PC-9 (cell line): ENCODE measurements around the gene RASGRF1. TPM values are rescaled to one million over a fixed set of nuclear protein-coding genes. Genes with fewer than 3 reads are reported as not detected.

Experiments
- BruUV-seq: library from RNA; stranded (reverse); fragments of 400-500 nt; replicated peaks from 2 replicates; lab custom pipeline; 2021; lab: Mats Ljungman, UMichigan
- CTCF ChIA-PET: fragments of 300-600 bp; sonication (Branson Sonifier 250); formaldehyde crosslinking; loops from one replicate; lab custom pipeline; 2022; ENCODE audit warnings: antibody characterized with exemption; lab: Charles Lee
- POLR2A ChIA-PET: fragments of 300-600 bp; sonication (Branson Sonifier 250); formaldehyde crosslinking; loops from one replicate; lab custom pipeline; 2022; ENCODE audit warnings: antibody characterized with exemption; ENCODE audit not compliant: unreplicated experiment; lab: Charles Lee
- DNase-seq, 2 experiments: peaks; one replicate each; pipeline versions ENCODE4 v3.0.0 to v3.0.0-alpha.2; 2015 to 2022; ENCODE audit warnings: mixed read lengths in 1 of 2
- H2AFZ ChIP-seq: fragments of 200-600 bp; sonication (generic); 2 replicates; pipeline ENCODE4 v1.8.1; 2017; ENCODE audit warnings: antibody characterized with exemption
- H3F3A ChIP-seq: fragments of 200-600 bp; sonication (generic); 2 replicates; pipeline ENCODE4 v1.8.1; 2017; ENCODE audit warnings: antibody characterized with exemption, mild to moderate bottlenecking, low read depth; ENCODE audit not compliant: insufficient read depth
- H3K27ac ChIP-seq: fragments of 200-600 bp; sonication (generic); 2 replicates; pipeline ENCODE4 v1.6.1; 2016; ENCODE audit warnings: mixed run types
- H3K27me3 ChIP-seq: fragments of 200-600 bp; sonication (generic); 2 replicates; pipeline ENCODE4 v1.6.1; 2016; ENCODE audit warnings: low read depth, mixed run types; ENCODE audit not compliant: insufficient read depth
- H3K36me3 ChIP-seq: fragments of 200-600 bp; sonication (generic); 2 replicates; pipeline ENCODE4 v1.6.1; 2016; ENCODE audit warnings: low read depth, mixed run types
- H3K4me1 ChIP-seq: fragments of 200-600 bp; sonication (generic); replicated peaks from 2 replicates; pipeline ENCODE4 v1.6.1; 2016; ENCODE audit warnings: mixed run types; ENCODE audit not compliant: insufficient read depth
- H3K4me2 ChIP-seq: fragments of 200-600 bp; sonication (generic); 2 replicates; pipeline ENCODE4 v1.6.1; 2017; ENCODE audit warnings: mixed run types
- H3K4me3 ChIP-seq: fragments of 200-600 bp; sonication (generic); 2 replicates; pipeline ENCODE4 v1.6.1; 2016; ENCODE audit warnings: mixed run types
- H3K79me2 ChIP-seq: fragments of 200-600 bp; sonication (generic); 2 replicates; pipeline ENCODE4 v1.6.1; 2017; ENCODE audit warnings: low read depth, mixed run types
- H3K9me2 ChIP-seq: fragments of 200-600 bp; sonication (generic); 2 replicates; pipeline ENCODE4 v1.8.1; 2017; ENCODE audit warnings: mild to moderate bottlenecking; ENCODE audit not compliant: insufficient read depth
- H3K9me3 ChIP-seq: fragments of 200-600 bp; sonication (generic); 2 replicates; pipeline ENCODE4 v1.8.1; 2016; ENCODE audit warnings: low read depth; ENCODE audit not compliant: insufficient read depth
- H4K20me1 ChIP-seq: fragments of 200-600 bp; sonication (generic); 2 replicates; pipeline ENCODE4 v1.8.1; 2017; ENCODE audit not compliant: insufficient read depth
- CTCF ChIP-seq: fragments of 200-600 bp; sonication (generic); conservative IDR thresholded peaks from 2 replicates; pipeline ENCODE4 v1.6.1; 2017; ENCODE audit warnings: mixed run types, antibody characterized with exemption, mild to moderate bottlenecking, moderate library complexity
- EZH2 ChIP-seq: fragments of 200-600 bp; sonication (generic); IDR thresholded peaks from 2 replicates; pipeline ENCODE4 v1.8.0; 2017; ENCODE audit warnings: antibody characterized with exemption, low read depth
- intact Hi-C: fragments of 100-400 bp; cut with micrococcal nuclease; formaldehyde crosslinking; loops from one replicate; pipeline ENCODE4 v1.10.0; 2022; ENCODE audit not compliant: unreplicated experiment
- total RNA-seq: library from RNA; stranded (reverse); gene quantifications from 2 replicates; pipeline ENCODE4 v1.2.3, GENCODE V29; 2021

Gene RASGRF1
- total RNA-seq, 1 experiment from 2014 or later = 6.0 TPM

- ChIA-PET CTCF (no interaction called here), POLR2A (no interaction called here)
- H3K9me2 ChIP-seq = no peaks in the 10 kb centered on the region
- no peak overlapping the region for H2AFZ ChIP-seq
- no peaks in the 10 kb centered on the region for H3K79me2 ChIP-seq
- H3K36me3 ChIP-seq = no peaks in the 10 kb centered on the region
- no peak overlapping the region for H3K4me2 ChIP-seq
- H3K9me3 ChIP-seq = no peaks in the 10 kb centered on the region
- H3K4me3 ChIP-seq = no peak overlapping the region
- no peaks in the 10 kb centered on the region for H3K27me3 ChIP-seq
- intact Hi-C loops = no loop called here
- TF ChIP-seq EZH2 (no peak), CTCF (no peak)
- H3K27ac ChIP-seq = no peak overlapping the region
- no peaks in the 10 kb centered on the region for H3F3A ChIP-seq
- no peak for DNase-seq
- BruUV-seq = no TSS peak
- H4K20me1 ChIP-seq = no peaks in the 10 kb centered on the region
- H3K4me1 ChIP-seq = peaks cover 12% of the 10 kb centered on the region
Observed at GRCh38 chr15:79016527-79017170, 73.9 kb downstream of the RASGRF1 start.

GRCh38 chr15:79015416-79015815, 75.2 kb downstream of the RASGRF1 start:
- ChIA-PET CTCF (no interaction called here), POLR2A (no interaction called here)
- no TSS peak for BruUV-seq

GRCh38 chr15:79010278-79010677, 80.3 kb downstream of the RASGRF1 start:
- no peak for DNase-seq
- CTCF ChIA-PET = no interaction called here
- intact Hi-C loops = no loop called here

More at GRCh38 chr15:79015416-79015815, 75.2 kb downstream of the RASGRF1 start:
- no peak overlapping the region for H2AFZ ChIP-seq
- no peak overlapping the region for H3K4me3 ChIP-seq
- H3K27me3 ChIP-seq = no peaks in the 10 kb centered on the region
- intact Hi-C loops = no loop called here
- H3F3A ChIP-seq = no peaks in the 10 kb centered on the region
- H3K36me3 ChIP-seq = no peaks in the 10 kb centered on the region
- H3K9me3 ChIP-seq = no peaks in the 10 kb centered on the region
- no peaks in the 10 kb centered on the region for H3K79me2 ChIP-seq
- no peak for DNase-seq
- no peaks in the 10 kb centered on the region for H3K9me2 ChIP-seq
- no peak overlapping the region for H3K27ac ChIP-seq
- H3K4me1 ChIP-seq = peaks cover 12% of the 10 kb centered on the region
- no peak overlapping the region for H3K4me2 ChIP-seq
- TF ChIP-seq CTCF (no peak), EZH2 (no peak)
- H4K20me1 ChIP-seq = no peaks in the 10 kb centered on the region

More at GRCh38 chr15:79010278-79010677, 80.3 kb downstream of the RASGRF1 start:
- POLR2A ChIA-PET = no interaction called here
- Histone ChIP-seq H3K27ac (no peak overlapping the region), H3K4me2 (no peak overlapping the region), H3K9me3 (no peaks in the 10 kb centered on the region), H2AFZ (no peak overlapping the region), H3K36me3 (no peaks in the 10 kb centered on the region), H3K9me2 (no peaks in the 10 kb centered on the region), H3K4me1 (peaks cover 3% of the 10 kb centered on the region), H3F3A (no peaks in the 10 kb centered on the region), H3K27me3 (no peaks in the 10 kb centered on the region), H3K79me2 (no peaks in the 10 kb centered on the region), H3K4me3 (no peak overlapping the region), H4K20me1 (no peaks in the 10 kb centered on the region)
- BruUV-seq = no TSS peak
- TF ChIP-seq EZH2 = no peak
- no peak for TF ChIP-seq CTCF
